GM21447 (cell line): ENCODE measurements around the gene C7orf33.
A peak's percentile ranks its signal among the peaks of the same experiment; 100 is the strongest.
"Not testable (repeated sequence)": the region's sequence is repeated elsewhere in the genome, so short reads cannot be mapped to it uniquely, and the experiment has no call there.

Experiments used
- ATAC-seq: cut with Tn5 transposase; IDR thresholded peaks from one replicate; pipeline ENCODE4 v1.9.1; 2021; ENCODE audit not compliant: unreplicated experiment

C7orf33 gene

GRCh38 chr7:148590471-148590870, at the start of gene C7orf33:
Gene C7orf33 (plus strand): TSS chr7:148590766. CDS start chr7:148590926, 160 bp downstream.
- ATAC-seq, result no peak

GRCh38 chr7:148541891-148542504, 48.6 kb upstream of the C7orf33 start:
- ATAC-seq, result no peak

GRCh38 chr7:148543302-148543701, 47.3 kb upstream of the C7orf33 start:
- ATAC-seq, result no peak

- ATAC-seq, result no peak
These were observed 45.4 kb upstream of the C7orf33 start for GRCh38 chr7:148545172-148545571.

GRCh38 chr7:148545932-148546331, 44.6 kb upstream of the C7orf33 start:
- no peak for ATAC-seq

- ATAC-seq, result no peak
These were observed 43.7 kb upstream of the C7orf33 start for GRCh38 chr7:148546857-148547256.

- no peak for ATAC-seq
These were observed 42.6 kb upstream of the C7orf33 start for GRCh38 chr7:148547951-148548350.

- no peak for ATAC-seq
These were observed 36.6 kb upstream of the C7orf33 start for GRCh38 chr7:148553979-148554378.

GRCh38 chr7:148556892-148557291, 33.7 kb upstream of the C7orf33 start:
- no peak for ATAC-seq

GRCh38 chr7:148558914-148559313, 31.7 kb upstream of the C7orf33 start:
- ATAC-seq, result no peak

GRCh38 chr7:148561099-148561498, 29.5 kb upstream of the C7orf33 start:
- ATAC-seq, result no peak

- peak; percentile 38 for ATAC-seq
These were observed 26.8 kb upstream of the C7orf33 start for GRCh38 chr7:148563583-148564274.

GRCh38 chr7:148564275-148564951, 26.2 kb upstream of the C7orf33 start:
- peak; percentile 81 for ATAC-seq

- ATAC-seq, result no peak
These were observed 23.8 kb upstream of the C7orf33 start for GRCh38 chr7:148566736-148567135.

- ATAC-seq, result no peak
These were observed 23.0 kb upstream of the C7orf33 start for GRCh38 chr7:148567524-148567923.

- no peak for ATAC-seq
These were observed 20.1 kb upstream of the C7orf33 start for GRCh38 chr7:148570510-148570909.

- ATAC-seq, result not testable (repeated sequence)
These were observed 19.6 kb upstream of the C7orf33 start for GRCh38 chr7:148570973-148571372.

GRCh38 chr7:148571381-148571780, 19.2 kb upstream of the C7orf33 start:
- ATAC-seq, result no peak

- ATAC-seq, result no peak
These were observed 18.5 kb upstream of the C7orf33 start for GRCh38 chr7:148572067-148572522.

GRCh38 chr7:148573581-148573980, 17.0 kb upstream of the C7orf33 start:
- ATAC-seq, result not testable (repeated sequence)

GRCh38 chr7:148575640-148576411, 14.7 kb upstream of the C7orf33 start:
- ATAC-seq, result peak; percentile 97
